Ascending aorta (tissue), 2 donors: ENCODE measurements around the gene GLCE. TPM values are rescaled to one million over a fixed set of nuclear protein-coding genes. Genes with fewer than 3 reads are reported as not detected.

ENCODE experiments used
- DNase-seq, 2 donors: peaks; one replicate each; pipeline ENCODE4 v3.0.0-alpha.2; 2019; ENCODE audit warnings: low spot score in 2 of 2
- H3K27ac ChIP-seq, 2 donors: fragments of 200-600 bp; sonication (generic); one replicate each; pipeline ENCODE4 v1.5.1; 2016 to 2017; ENCODE audit warnings: mild to moderate bottlenecking in 1 of 2
- H3K27me3 ChIP-seq: fragments of 200-600 bp; sonication (generic); one replicate; pipeline ENCODE4 v1.5.1; 2017
- H3K36me3 ChIP-seq, 2 donors: fragments of 200-600 bp; sonication (generic); one replicate each; pipeline ENCODE4 v1.5.1; 2016
- H3K4me1 ChIP-seq, 2 donors: fragments of 200-600 bp; sonication (generic); one replicate each; pipeline ENCODE4 v1.5.1; 2016 to 2017; ENCODE audit warnings: mild to moderate bottlenecking in 1 of 2
- H3K4me3 ChIP-seq, 2 donors: fragments of 200-600 bp; sonication (generic); one replicate each; pipeline ENCODE4 v1.5.1; 2016 to 2017; ENCODE audit warnings: mild to moderate bottlenecking in 1 of 2
- H3K9me3 ChIP-seq, 2 donors: fragments of 200-600 bp; sonication (generic); one replicate each; pipeline ENCODE4 v1.5.1; 2016
- intact Hi-C: fragments of 100-400 bp; cut with DNase I; formaldehyde crosslinking; loops from one replicate; pipeline ENCODE4 v1.15.1; 2023
- total RNA-seq: library from RNA; depleted of rRNA; stranded (reverse); fragments of >200 nt; gene quantifications from one replicate; pipeline ENCODE4 v1.1.0, GENCODE V29; 2016
- TF ChIP-seq, protein P1 (sequence below), 3 experiments: fragments of 200-600 bp in 2 of 3; fragments of 450-650 bp in 1 of 3; sonication (generic) in 2 of 3; IDR thresholded peaks; one replicate each; pipeline ENCODE4 v1.5.1; 2016 to 2019; ENCODE audit warnings: antibody characterized with exemption in 3 of 3, mild to moderate bottlenecking in 1 of 3, moderate library complexity in 1 of 3

GLCE gene
- total RNA-seq, 1 donor from 2014 or later, result 13.9 TPM

DNA sequence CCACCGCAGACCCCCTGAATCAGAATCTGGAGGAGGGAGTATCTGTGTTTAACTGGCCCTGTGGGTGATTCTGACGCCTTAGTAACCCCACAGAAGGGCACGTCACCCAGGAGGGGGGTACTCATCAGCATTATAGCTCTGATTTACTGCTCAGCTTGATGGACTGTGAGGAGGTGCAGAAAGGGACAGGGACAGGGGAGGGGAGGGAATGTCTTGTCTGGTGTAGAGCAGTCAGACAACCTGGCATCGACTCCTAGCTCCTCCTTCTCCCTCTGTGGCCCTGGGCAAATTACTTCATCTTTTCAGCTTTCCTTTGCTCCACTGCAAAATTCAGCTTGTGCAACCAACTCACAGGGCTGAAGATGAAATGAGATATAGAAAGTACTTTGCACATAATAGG lies 42.3 kb upstream of the GLCE start:
- Histone ChIP-seq H3K4me3 (no peak overlapping the region), H3K27me3 (no peaks in the 10 kb centered on the region), H3K4me1 (no peaks in the 10 kb centered on the region), H3K9me3 (no peaks in the 10 kb centered on the region), H3K27ac (no peak overlapping the region), H3K36me3 (no peaks in the 10 kb centered on the region)
- TF ChIP-seq, protein P1, sequence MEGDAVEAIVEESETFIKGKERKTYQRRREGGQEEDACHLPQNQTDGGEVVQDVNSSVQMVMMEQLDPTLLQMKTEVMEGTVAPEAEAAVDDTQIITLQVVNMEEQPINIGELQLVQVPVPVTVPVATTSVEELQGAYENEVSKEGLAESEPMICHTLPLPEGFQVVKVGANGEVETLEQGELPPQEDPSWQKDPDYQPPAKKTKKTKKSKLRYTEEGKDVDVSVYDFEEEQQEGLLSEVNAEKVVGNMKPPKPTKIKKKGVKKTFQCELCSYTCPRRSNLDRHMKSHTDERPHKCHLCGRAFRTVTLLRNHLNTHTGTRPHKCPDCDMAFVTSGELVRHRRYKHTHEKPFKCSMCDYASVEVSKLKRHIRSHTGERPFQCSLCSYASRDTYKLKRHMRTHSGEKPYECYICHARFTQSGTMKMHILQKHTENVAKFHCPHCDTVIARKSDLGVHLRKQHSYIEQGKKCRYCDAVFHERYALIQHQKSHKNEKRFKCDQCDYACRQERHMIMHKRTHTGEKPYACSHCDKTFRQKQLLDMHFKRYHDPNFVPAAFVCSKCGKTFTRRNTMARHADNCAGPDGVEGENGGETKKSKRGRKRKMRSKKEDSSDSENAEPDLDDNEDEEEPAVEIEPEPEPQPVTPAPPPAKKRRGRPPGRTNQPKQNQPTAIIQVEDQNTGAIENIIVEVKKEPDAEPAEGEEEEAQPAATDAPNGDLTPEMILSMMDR (IDR thresholded peaks at IDR 0.05), result no peak
- no peak for DNase-seq
- intact Hi-C loops, result no loop called here

DNA sequence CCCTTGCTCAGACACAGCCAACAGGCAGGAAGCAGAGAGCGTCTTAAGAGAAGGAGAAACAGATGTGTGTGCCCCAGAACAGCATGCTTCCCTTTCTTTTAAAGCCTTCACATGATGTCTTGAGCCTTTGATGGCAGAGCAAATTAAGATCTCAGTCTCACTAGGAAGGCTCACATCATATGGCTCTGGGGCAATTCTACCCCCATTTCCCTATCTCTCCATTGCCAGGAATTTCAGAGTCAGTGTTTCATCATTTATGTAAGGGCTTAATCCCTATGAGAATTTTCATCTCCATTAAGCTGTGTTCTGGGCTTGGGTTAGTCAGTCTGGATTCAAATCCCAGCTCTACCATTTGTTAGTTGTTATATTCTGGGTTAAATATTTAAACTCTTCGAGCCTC lies 41.4 kb upstream of the GLCE start:
- TF ChIP-seq, protein P1 (IDR thresholded peaks at IDR 0.05), result no peak
- intact Hi-C loops, result no loop called here
- H3K27me3 ChIP-seq, result no peaks in the 10 kb centered on the region
- H3K36me3 ChIP-seq, result no peaks in the 10 kb centered on the region
- no peak overlapping the region for H3K27ac ChIP-seq
- DNase-seq, result no peak
- no peak overlapping the region for H3K4me3 ChIP-seq
- H3K4me1 ChIP-seq, result no peaks in the 10 kb centered on the region
- H3K9me3 ChIP-seq, result no peaks in the 10 kb centered on the region

DNA sequence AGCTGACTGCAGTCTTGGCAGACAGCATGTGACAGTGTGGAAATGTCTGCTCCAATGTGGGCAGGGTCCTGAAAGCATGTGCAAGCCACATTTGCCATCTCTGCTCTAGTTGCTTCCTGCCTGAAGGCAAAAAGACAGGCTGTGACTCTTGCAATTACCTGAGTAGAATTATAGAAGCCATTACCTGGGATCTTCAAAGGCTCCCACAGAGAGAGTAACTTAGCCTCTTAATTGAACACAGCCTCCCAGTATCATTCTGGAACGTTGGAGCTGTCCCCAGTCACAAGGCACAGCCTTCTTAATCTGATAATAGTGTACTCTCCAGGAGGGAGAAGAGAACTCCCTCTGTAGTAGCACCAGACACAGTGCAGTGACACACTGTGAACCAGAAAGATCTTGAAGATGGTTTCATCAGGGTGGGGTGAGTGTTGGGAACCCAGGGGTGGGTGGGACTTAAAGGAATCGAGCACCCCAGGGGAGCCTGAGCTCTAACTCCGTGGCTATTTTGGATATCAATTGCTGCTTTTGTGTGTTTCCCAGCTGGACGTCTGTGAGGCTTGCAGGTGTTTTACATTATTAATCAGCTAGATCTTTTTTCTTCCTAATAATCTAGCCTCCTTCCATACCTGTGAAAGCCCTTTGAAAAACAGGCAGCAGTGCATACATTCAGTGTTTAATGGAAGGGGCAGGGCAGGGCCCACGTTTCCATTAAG lies 40.6 kb upstream of the GLCE start:
- Histone ChIP-seq H3K27ac (no peak overlapping the region), H3K36me3 (no peaks in the 10 kb centered on the region), H3K27me3 (no peaks in the 10 kb centered on the region), H3K4me3 (no peak overlapping the region), H3K4me1 (no peaks in the 10 kb centered on the region), H3K9me3 (no peaks in the 10 kb centered on the region)
- TF ChIP-seq, protein P1 (IDR thresholded peaks at IDR 0.05), result no peak
- no peak for DNase-seq
- intact Hi-C loops, result no loop called here

DNA sequence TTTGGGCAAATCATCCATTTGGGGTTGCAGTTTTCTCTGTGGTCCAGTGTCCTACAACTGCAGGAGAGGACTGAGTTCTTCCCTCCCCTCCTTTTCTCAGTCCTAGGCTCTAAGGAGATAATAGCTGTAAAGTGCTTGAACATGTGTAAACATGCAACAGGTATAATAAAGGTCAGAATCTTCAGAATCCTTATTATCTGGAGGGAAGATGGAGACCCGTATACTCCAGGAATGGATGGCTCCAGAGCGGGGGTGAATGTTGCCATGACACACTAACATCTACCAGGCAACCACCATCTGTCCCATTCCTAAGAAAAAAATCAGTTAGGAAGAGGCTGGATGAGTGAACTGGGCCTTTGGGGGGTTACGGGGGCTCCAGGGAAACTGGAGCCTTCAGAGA lies 39.7 kb upstream of the GLCE start:
- Histone ChIP-seq H3K4me3 (no peak overlapping the region), H3K9me3 (no peaks in the 10 kb centered on the region), H3K4me1 (no peaks in the 10 kb centered on the region), H3K36me3 (no peaks in the 10 kb centered on the region), H3K27me3 (no peaks in the 10 kb centered on the region), H3K27ac (no peak overlapping the region)
- no peak for DNase-seq
- intact Hi-C loops, result no loop called here
- TF ChIP-seq, protein P1 (IDR thresholded peaks at IDR 0.05), result no peak

DNA sequence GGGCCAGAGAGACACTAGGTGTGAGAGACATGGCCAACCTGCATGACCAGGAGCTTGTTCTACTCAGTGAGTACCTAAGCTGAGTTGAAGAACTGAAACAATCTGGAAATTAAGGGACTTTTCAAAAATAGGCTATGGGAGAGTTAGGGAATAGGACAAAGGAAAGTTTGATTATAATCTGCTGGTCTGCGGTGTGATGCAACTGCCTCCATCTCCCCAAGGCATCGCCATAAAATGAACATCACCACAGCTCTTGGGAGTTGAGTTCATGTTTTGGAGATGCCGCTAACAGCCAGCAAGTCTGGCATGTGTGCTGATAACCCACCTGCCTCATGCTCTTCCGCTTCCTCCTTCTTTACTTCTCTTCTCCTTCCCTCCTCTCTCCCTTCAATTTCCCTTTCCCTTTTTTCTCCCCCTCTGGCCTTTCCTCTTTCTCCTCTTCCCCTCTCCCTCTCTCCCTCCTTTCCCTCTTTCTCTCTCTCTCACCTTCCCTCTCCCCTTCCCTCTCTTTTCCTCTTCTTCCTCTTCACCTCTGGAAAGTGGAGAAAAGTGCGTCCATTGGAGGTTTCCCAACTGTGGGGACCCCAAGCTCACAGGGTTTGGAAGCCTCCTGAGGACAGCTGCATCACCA lies 39.1 kb upstream of the GLCE start:
- Histone ChIP-seq H3K4me1 (no peaks in the 10 kb centered on the region), H3K27me3 (no peaks in the 10 kb centered on the region), H3K9me3 (no peaks in the 10 kb centered on the region), H3K36me3 (no peaks in the 10 kb centered on the region), H3K4me3 (no peak overlapping the region), H3K27ac (no peak overlapping the region)
- intact Hi-C loops, result no loop called here
- no peak for DNase-seq
- TF ChIP-seq, protein P1 (IDR thresholded peaks at IDR 0.05), result no peak
